H1 (cell line): ENCODE results near the gene FXN. TPM values are rescaled to one million over a fixed set of nuclear protein-coding genes. Genes with fewer than 3 reads are reported as not detected.

Experiments
- CTCF ChIA-PET: fragments of 300-600 bp; sonication (Branson Sonifier 250); formaldehyde crosslinking; loops from one replicate; lab custom pipeline; 2021; ENCODE audit not compliant: partially characterized antibody; lab: Charles Lee
- POLR2A ChIA-PET: fragments of 300-600 bp; sonication (Branson Sonifier 250); formaldehyde crosslinking; loops from one replicate; lab custom pipeline; 2021; ENCODE audit warnings: inconsistent platforms; ENCODE audit not compliant: partially characterized antibody; lab: Charles Lee
- DNase-seq, 2 experiments: peaks; one replicate each; pipeline versions ENCODE4 v3.0.0 to v3.0.0-alpha.2; 2010 to 2022; ENCODE audit warnings: low spot score in 2 of 2, low read depth in 1 of 2, mixed read lengths in 1 of 2
- FAIRE-seq: peaks from 2 replicates; lab custom pipeline; 2011; peaks lifted over from hg19 to GRCh38; lab: Jason Lieb, UNC
- H2AFZ ChIP-seq: 2 replicates; pipeline ENCODE4 v1.8.1; 2012; ENCODE audit warnings: low read length, inconsistent platforms
- H2AK5ac ChIP-seq: 2 replicates; pipeline ENCODE4 v1.6.1; 2013; ENCODE audit warnings: low read depth, low read length
- H2BK120ac ChIP-seq: replicated peaks from 2 replicates; pipeline ENCODE3; 2013; ENCODE audit warnings: low read depth, low read length, inconsistent platforms
- H2BK12ac ChIP-seq: 2 replicates; pipeline ENCODE4 v1.6.1; 2013; ENCODE audit warnings: low read depth, low read length
- H2BK15ac ChIP-seq: 2 replicates; pipeline ENCODE4 v1.6.1; 2013; ENCODE audit warnings: low read length
- H2BK20ac ChIP-seq: 2 replicates; pipeline ENCODE4 v1.6.1; 2013; ENCODE audit warnings: low read length
- H2BK5ac ChIP-seq: 2 replicates; pipeline ENCODE4 v1.6.1; 2013; ENCODE audit warnings: low read depth, low read length
- H3K14ac ChIP-seq: 2 replicates; pipeline ENCODE4 v1.6.1; 2013; ENCODE audit warnings: inconsistent platforms; ENCODE audit not compliant: insufficient read length
- H3K18ac ChIP-seq: 2 replicates; pipeline ENCODE4 v1.6.1; 2013; ENCODE audit warnings: low read length; ENCODE audit errors: extremely low read depth
- H3K23ac ChIP-seq: 2 replicates; pipeline ENCODE4 v1.6.1; 2013; ENCODE audit warnings: inconsistent platforms; ENCODE audit not compliant: insufficient read length
- H3K23me2 ChIP-seq: 2 replicates; pipeline ENCODE4 v1.6.1; 2013; ENCODE audit warnings: low read depth, low read length
- H3K27ac ChIP-seq: 2 replicates; pipeline ENCODE4 v1.6.1; 2011; ENCODE audit warnings: low read depth, low read length, inconsistent platforms
- H3K27me3 ChIP-seq, 4 experiments: replicated peaks in 1 of 4; 1 replicate in 1 of 4; 2 replicates in 3 of 4; pipeline versions ENCODE4 v1.6.1 to v1.8.1; 2011 to 2013; ENCODE audit warnings: low read length in 3 of 4, mild to moderate bottlenecking in 3 of 4, inconsistent platforms in 2 of 4, mixed read lengths in 2 of 4, moderate library complexity in 1 of 4; ENCODE audit not compliant: control insufficient read depth in 3 of 4, insufficient read depth in 3 of 4; ENCODE audit errors: extremely low read depth in 1 of 4
- H3K36me3 ChIP-seq, 4 experiments: 2 replicates each; pipeline versions ENCODE4 v1.6.1 to v1.8.1; 2011 to 2013; ENCODE audit warnings: mild to moderate bottlenecking in 4 of 4, low read length in 3 of 4, moderate library complexity in 2 of 4, control low read depth in 1 of 4, inconsistent platforms in 1 of 4; ENCODE audit not compliant: insufficient read depth in 4 of 4, control insufficient read depth in 2 of 4
- H3K4ac ChIP-seq: replicated peaks from 2 replicates; pipeline ENCODE3; 2013; ENCODE audit warnings: low read length, low read depth, mixed read lengths, inconsistent platforms; ENCODE audit not compliant: insufficient read length
- H3K4me1 ChIP-seq, 4 experiments: replicated peaks in 1 of 4; 1 replicate in 1 of 4; 2 replicates in 3 of 4; pipeline versions ENCODE4 v1.6.1 to v1.8.1; 2011 to 2013; ENCODE audit warnings: low read length in 3 of 4, inconsistent platforms in 2 of 4, mixed read lengths in 1 of 4; ENCODE audit not compliant: insufficient read depth in 4 of 4, control insufficient read depth in 3 of 4
- H3K4me2 ChIP-seq, 2 experiments: 2 replicates each; pipeline versions ENCODE4 v1.6.1 to v1.8.1; 2011 to 2013; ENCODE audit warnings: low read depth in 2 of 2, low read length in 2 of 2, control low read depth in 1 of 2, inconsistent platforms in 1 of 2, mild to moderate bottlenecking in 1 of 2; ENCODE audit not compliant: insufficient read depth in 1 of 2
- H3K4me3 ChIP-seq, 4 experiments: fragments of 200-600, 300-600 bp in 1 of 4; sonication (generic), shearing (Covaris generic), sonication (Bioruptor Twin) in 1 of 4; 2 replicates each; pipeline versions ENCODE4 v1.5.1 to v1.8.1; 2011 to 2016; ENCODE audit warnings: low read length in 4 of 4, low read depth in 3 of 4, control low read depth in 2 of 4, inconsistent platforms in 2 of 4, mild to moderate bottlenecking in 2 of 4, mixed read lengths in 1 of 4, moderate library complexity in 1 of 4; ENCODE audit not compliant: insufficient read depth in 2 of 4; ENCODE audit errors: extremely low read depth in 1 of 4
- H3K56ac ChIP-seq: replicated peaks from 2 replicates; pipeline ENCODE3; 2013; ENCODE audit warnings: low read depth, mild to moderate bottlenecking, mixed read lengths, low read length, inconsistent platforms; ENCODE audit not compliant: insufficient read length
- H3K79me1 ChIP-seq: 2 replicates; pipeline ENCODE4 v1.6.1; 2013; ENCODE audit warnings: low read depth, low read length, control low read depth
- H3K79me2 ChIP-seq, 2 experiments: 2 replicates each; pipeline versions ENCODE4 v1.6.1 to v1.8.1; 2012 to 2013; ENCODE audit warnings: low read length in 2 of 2, mild to moderate bottlenecking in 2 of 2, inconsistent platforms in 1 of 2; ENCODE audit not compliant: insufficient read depth in 2 of 2, control insufficient read depth in 1 of 2
- H3K9ac ChIP-seq, 4 experiments: replicated peaks in 1 of 4; 1 replicate in 1 of 4; 2 replicates in 3 of 4; pipeline versions ENCODE4 v1.6.1 to v1.8.1; 2011 to 2013; ENCODE audit warnings: low read depth in 3 of 4, low read length in 3 of 4, control low read depth in 2 of 4, mild to moderate bottlenecking in 2 of 4, moderate library complexity in 2 of 4, inconsistent platforms in 1 of 4; ENCODE audit errors: extremely low read depth in 1 of 4
- H3K9me3 ChIP-seq, 2 experiments: 2 replicates each; pipeline versions ENCODE4 v1.6.1 to v1.8.1; 2012 to 2013; ENCODE audit warnings: mild to moderate bottlenecking in 2 of 2, moderate library complexity in 2 of 2, control low read depth in 1 of 2, inconsistent platforms in 1 of 2, low read depth in 1 of 2, low read length in 1 of 2, mixed read lengths in 1 of 2; ENCODE audit not compliant: insufficient read depth in 2 of 2
- H4K20me1 ChIP-seq, 2 experiments: replicated peaks in 1 of 2; 2 replicates each; pipeline versions ENCODE3 to v1.8.1; 2011 to 2013; ENCODE audit warnings: inconsistent platforms in 2 of 2, low read length in 2 of 2, mild to moderate bottlenecking in 1 of 2; ENCODE audit not compliant: insufficient read depth in 2 of 2, control insufficient read depth in 1 of 2
- H4K5ac ChIP-seq: 2 replicates; pipeline ENCODE4 v1.6.1; 2013; ENCODE audit warnings: low read length, low read depth, mixed read lengths, inconsistent platforms; ENCODE audit not compliant: insufficient read length
- H4K8ac ChIP-seq: 2 replicates; pipeline ENCODE4 v1.8.0; 2013; ENCODE audit warnings: mild to moderate bottlenecking, moderate library complexity, low read length, inconsistent platforms; ENCODE audit not compliant: insufficient read depth; ENCODE audit errors: extremely low read depth
- H4K91ac ChIP-seq: replicated peaks from 2 replicates; pipeline ENCODE3; 2013; ENCODE audit warnings: low read length, mixed read lengths, inconsistent platforms; ENCODE audit not compliant: insufficient read length
- GTF2F1 ChIP-seq: IDR thresholded peaks from 2 replicates; pipeline ENCODE4 v1.6.1; 2012; ENCODE audit warnings: low read depth, low read length, improper control_type of control experiment, borderline replicate concordance
- JUN ChIP-seq: IDR thresholded peaks from 2 replicates; pipeline ENCODE4 v1.6.1; 2011; ENCODE audit warnings: low read depth, mild to moderate bottlenecking, improper control_type of control experiment, low read length
- USF2 ChIP-seq: IDR thresholded peaks from 2 replicates; pipeline ENCODE4 v1.6.1; 2011; ENCODE audit warnings: low read length, improper control_type of control experiment
- ZNF274 ChIP-seq: IDR thresholded peaks from 2 replicates; pipeline ENCODE4 v1.7.0; 2012; ENCODE audit warnings: low read length, borderline replicate concordance; ENCODE audit errors: extremely low read depth
- WGBS, 2 experiments: shearing (Covaris generic) in 1 of 2; methylation state at CpG; one replicate each; pipeline versions ENCODE4 v1.1.6 to v1.1.7; 2013 to 2015; ENCODE audit warnings: low lambda C conversion rate in 2 of 2, mixed read lengths in 2 of 2, inconsistent platforms in 1 of 2, low coverage in 1 of 2, missing lambda C conversion rate in 1 of 2; ENCODE audit not compliant: insufficient replicate concordance in 2 of 2, insufficient coverage in 1 of 2, insufficient read length in 1 of 2; ENCODE audit errors: extremely low coverage in 1 of 2, missing lambda C conversion rate in 1 of 2; 5-methylcytosine and 5-hydroxymethylcytosine counted together
- polyA plus RNA-seq, 7 experiments: library from polyadenylated mRNA; depleted of rRNA in 3 of 7; stranded (reverse) in 5 of 7; unstranded in 2 of 7; fragments of >200 nt in 5 of 7; fragments of 200-250 nt in 2 of 7; gene quantifications; 1 replicate in 5 of 7; 2 replicates in 1 of 7; 4 replicates in 1 of 7; pipeline versions ENCODE4 v1.2.1 to v1.2.3, GENCODE V29; 2011 to 2013; ENCODE audit warnings: missing spikeins in 2 of 7, mixed read lengths in 2 of 7
- total RNA-seq: library from RNA; stranded (reverse); fragmentation: NEBNext Ultra II Directional; extraction: Animal tissue kit (Norgen Biotek cat#: 25700); gene quantifications from 2 replicates; pipeline ENCODE4 v1.2.1, GENCODE V29; 2021

The FXN gene
- total and polyA plus RNA-seq, 2 of the 8 experiments (the other 6 are each of a cell fraction or from before 2014, with no cell fraction given), result 34.2 to 37.5 TPM

GRCh38 chr9:69074801-69075200, 39.2 kb downstream of the FXN start:
- Histone ChIP-seq H2BK15ac (no peak overlapping the region), H3K4ac (no peak overlapping the region), H3K36me3 (peaks cover 0 to 7% (median 3%) of the 10 kb centered on the region in 4 experiments; a peak in 2 of 8 replicates), H2AK5ac (no peak overlapping the region), H3K23me2 (no peaks in the 10 kb centered on the region), H3K9ac (no peak overlapping the region), H3K23ac (no peak overlapping the region), H2BK20ac (no peak overlapping the region), H4K91ac (no peak overlapping the region), H3K56ac (no peak overlapping the region), H3K4me1 (no peaks in the 10 kb centered on the region), H3K27ac (no peak overlapping the region), H3K18ac (no peak overlapping the region), H3K79me2 (no peaks in the 10 kb centered on the region), H3K9me3 (no peaks in the 10 kb centered on the region), H2AFZ (no peak overlapping the region), H2BK120ac (no peak overlapping the region), H3K79me1 (no peaks in the 10 kb centered on the region), H3K27me3 (no peaks in the 10 kb centered on the region), H2BK5ac (no peak overlapping the region), H4K20me1 (peaks cover 0 to 4% of the 10 kb centered on the region in 2 experiments), H3K14ac (no peak overlapping the region), H4K5ac (no peak overlapping the region), H2BK12ac (no peak overlapping the region), H4K8ac (no peak overlapping the region), H3K4me2 (no peak overlapping the region), H3K4me3 (no peak overlapping the region)
- WGBS, 2 experiments, result 92% methylated on average over 2 of the region's 2 CpGs; no CpG with 5 or more reads in 1 of the 2 experiments
- no peak for FAIRE-seq
- no peak for DNase-seq
- ChIA-PET CTCF (interaction anchor here (0.6 to 3.1 kb wide), 3 partner anchors 12 to 21 kb away, joined by 3 to 13 read pairs (median 3); no protein-coding TSS in a partner anchor), POLR2A (no interaction called here)
- TF ChIP-seq GTF2F1 (no peak), USF2 (no peak), JUN (no peak), ZNF274 (no peak)
